ENCODE results near the gene CHST9. TPM values are rescaled to one million over a fixed set of nuclear protein-coding genes. Genes with fewer than 3 reads are reported as not detected.

CHST9 gene
- total RNA-seq, 6 experiments from 2014 or later, result not detected

DNA sequence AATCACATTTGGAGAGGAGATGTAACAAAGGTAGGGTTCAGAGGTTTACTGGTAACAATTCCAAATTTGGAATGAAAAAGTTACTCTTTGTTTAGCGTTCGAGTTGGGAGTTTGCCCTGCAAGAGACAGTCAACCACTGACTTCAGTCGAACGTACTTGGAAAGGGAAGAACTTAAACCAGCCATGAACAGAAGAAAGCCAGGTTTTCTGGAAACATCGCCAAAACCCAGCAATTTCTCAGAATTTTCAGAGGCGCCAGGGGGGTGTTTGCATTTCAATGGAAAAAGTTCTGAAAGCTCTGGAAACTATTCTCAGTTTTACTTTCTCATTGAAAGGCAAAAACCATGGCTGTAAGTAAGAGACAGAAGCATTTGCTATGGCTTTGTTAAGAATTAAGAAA lies 291.1 kb downstream of the CHST9 start:
- no peaks in the 10 kb centered on the region for H3K36me3 Mint-ChIP-seq (ENCODE audit: low read depth)
- H3K27ac Mint-ChIP-seq, result no peak overlapping the region
- no peaks in the 10 kb centered on the region for H3K27me3 Mint-ChIP-seq (ENCODE audit: insufficient read depth)
- H3K9me3 Mint-ChIP-seq, result peaks cover 15% of the 10 kb centered on the region
- no peaks in the 10 kb centered on the region for H3K4me1 Mint-ChIP-seq (ENCODE audit: low read depth)
- TF ChIP-seq, protein P1, sequence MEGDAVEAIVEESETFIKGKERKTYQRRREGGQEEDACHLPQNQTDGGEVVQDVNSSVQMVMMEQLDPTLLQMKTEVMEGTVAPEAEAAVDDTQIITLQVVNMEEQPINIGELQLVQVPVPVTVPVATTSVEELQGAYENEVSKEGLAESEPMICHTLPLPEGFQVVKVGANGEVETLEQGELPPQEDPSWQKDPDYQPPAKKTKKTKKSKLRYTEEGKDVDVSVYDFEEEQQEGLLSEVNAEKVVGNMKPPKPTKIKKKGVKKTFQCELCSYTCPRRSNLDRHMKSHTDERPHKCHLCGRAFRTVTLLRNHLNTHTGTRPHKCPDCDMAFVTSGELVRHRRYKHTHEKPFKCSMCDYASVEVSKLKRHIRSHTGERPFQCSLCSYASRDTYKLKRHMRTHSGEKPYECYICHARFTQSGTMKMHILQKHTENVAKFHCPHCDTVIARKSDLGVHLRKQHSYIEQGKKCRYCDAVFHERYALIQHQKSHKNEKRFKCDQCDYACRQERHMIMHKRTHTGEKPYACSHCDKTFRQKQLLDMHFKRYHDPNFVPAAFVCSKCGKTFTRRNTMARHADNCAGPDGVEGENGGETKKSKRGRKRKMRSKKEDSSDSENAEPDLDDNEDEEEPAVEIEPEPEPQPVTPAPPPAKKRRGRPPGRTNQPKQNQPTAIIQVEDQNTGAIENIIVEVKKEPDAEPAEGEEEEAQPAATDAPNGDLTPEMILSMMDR (IDR thresholded peaks at IDR 0.05), result no peak
- no peak overlapping the region for H3K4me3 Mint-ChIP-seq
- no peak for DNase-seq

DNA sequence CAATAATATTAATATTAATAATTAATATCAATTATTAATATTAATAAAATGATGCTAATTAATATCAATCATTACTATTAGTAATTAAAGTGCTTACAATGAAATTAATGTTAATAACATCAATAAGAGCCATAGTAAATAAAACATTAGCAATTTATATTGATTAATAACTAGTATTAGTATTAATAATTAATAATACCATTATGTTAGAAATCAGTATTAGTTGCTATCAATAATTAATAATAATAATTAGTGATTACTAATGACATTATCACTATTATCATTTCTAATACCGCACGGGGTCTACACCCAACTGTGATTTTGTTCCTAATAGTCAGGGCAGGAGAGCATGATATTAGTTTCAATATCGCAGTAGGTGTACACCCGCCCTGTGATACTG lies 296.8 kb downstream of the CHST9 start:
- no peak for DNase-seq
- H3K4me1 Mint-ChIP-seq (ENCODE audit: low read depth), result no peaks in the 10 kb centered on the region
- TF ChIP-seq, protein P1 (IDR thresholded peaks at IDR 0.05), result no peak
- no peak overlapping the region for H3K4me3 Mint-ChIP-seq
- no peaks in the 10 kb centered on the region for H3K36me3 Mint-ChIP-seq (ENCODE audit: low read depth)
- no peak overlapping the region for H3K27ac Mint-ChIP-seq
- H3K9me3 Mint-ChIP-seq, result peaks cover 12% of the 10 kb centered on the region; the same call in 1 of the 2 replicates
- no peaks in the 10 kb centered on the region for H3K27me3 Mint-ChIP-seq (ENCODE audit: insufficient read depth)

DNA sequence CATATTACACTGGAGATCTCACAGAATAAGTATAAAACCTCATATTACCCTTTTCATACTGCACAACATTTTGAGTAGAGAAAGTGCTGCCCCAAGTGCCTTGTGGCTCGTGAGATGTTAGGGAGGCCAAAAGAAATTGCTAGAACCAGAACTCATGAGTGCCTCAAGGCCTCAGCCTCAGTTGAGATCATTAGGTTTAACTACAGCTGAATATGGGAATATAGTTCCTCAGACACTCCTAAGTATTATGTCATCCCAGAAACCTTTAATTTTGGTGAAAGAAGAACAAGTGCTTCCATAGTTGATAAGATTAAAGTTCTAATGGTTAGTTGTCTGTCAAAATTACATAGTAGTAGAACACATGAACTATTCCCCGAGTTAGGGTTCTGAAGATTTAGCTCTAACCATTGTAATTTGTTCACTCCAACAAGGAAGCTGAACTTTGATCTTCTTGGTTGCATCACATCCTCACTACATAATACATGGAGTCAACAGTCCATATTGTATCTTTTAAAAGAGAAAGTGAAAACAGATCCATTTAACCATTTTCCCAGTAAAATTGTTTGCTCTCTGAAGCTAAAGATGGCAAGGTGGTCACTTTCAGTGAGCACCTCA lies 310.0 kb downstream of the CHST9 start:
- no peak overlapping the region for H3K27ac Mint-ChIP-seq
- no peaks in the 10 kb centered on the region for H3K4me1 Mint-ChIP-seq (ENCODE audit: low read depth)
- H3K4me3 Mint-ChIP-seq, result no peak overlapping the region

DNA sequence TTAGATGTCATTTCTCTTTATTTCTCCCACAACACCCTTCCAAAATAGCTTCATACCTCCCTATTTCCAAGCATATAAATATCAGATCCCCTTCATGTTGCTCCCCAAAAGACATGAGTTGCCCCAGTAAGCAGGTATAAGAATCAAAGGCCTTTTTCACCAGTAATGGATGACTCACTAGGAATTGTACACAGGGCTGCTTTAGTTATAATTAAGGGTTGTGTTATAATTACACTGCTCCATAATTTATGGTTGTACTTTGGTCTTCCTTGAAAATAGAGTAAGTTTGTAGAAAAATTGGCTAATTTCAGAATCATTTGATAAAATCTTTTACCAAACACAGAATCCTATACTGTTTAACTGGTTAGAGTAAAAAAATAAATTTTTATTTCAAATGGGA lies 310.8 kb downstream of the CHST9 start:
- no peak overlapping the region for H3K4me3 Mint-ChIP-seq
- peaks cover 3% of the 10 kb centered on the region for H3K27me3 Mint-ChIP-seq (ENCODE audit: insufficient read depth)
- DNase-seq, result no peak

More for the DNA sequence above, 310.0 kb downstream of the CHST9 start:
- peaks cover 49% of the 10 kb centered on the region for H3K9me3 Mint-ChIP-seq
- no peak for DNase-seq
- H3K36me3 Mint-ChIP-seq (ENCODE audit: low read depth), result no peaks in the 10 kb centered on the region
- peaks cover 3% of the 10 kb centered on the region for H3K27me3 Mint-ChIP-seq (ENCODE audit: insufficient read depth)
- TF ChIP-seq, protein P1 (IDR thresholded peaks at IDR 0.05), result no peak

DNA sequence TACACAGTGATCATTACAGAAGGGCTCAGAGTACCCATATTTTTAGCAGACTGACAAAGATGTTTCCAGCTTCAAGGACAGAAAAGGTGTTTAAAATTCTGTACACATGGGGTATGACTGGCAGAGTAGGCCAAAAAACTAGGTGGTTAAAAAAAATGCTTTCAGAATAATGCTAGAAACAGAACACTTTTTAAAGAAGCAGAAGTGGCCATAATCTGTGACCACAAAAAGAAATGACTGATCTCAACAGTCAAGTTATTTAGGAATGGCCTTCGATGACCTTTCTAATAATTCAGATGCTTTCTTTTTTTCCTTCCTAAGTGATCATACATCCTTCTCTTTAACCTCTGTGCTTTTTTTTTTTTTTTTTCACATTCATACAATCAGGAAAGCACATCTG lies 315.5 kb downstream of the CHST9 start:
- Mint-ChIP-seq H3K36me3 (ENCODE audit: low read depth) (no peaks in the 10 kb centered on the region), H3K27me3 (ENCODE audit: insufficient read depth) (peaks cover 3% of the 10 kb centered on the region), H3K4me1 (ENCODE audit: low read depth) (no peaks in the 10 kb centered on the region), H3K9me3 (peaks cover 50% of the 10 kb centered on the region), H3K4me3 (no peak overlapping the region), H3K27ac (no peak overlapping the region)
- TF ChIP-seq, protein P1 (IDR thresholded peaks at IDR 0.05), result no peak
- no peak for DNase-seq

More for the DNA sequence above, 310.8 kb downstream of the CHST9 start:
- peaks cover 44% of the 10 kb centered on the region for H3K9me3 Mint-ChIP-seq
- no peaks in the 10 kb centered on the region for H3K4me1 Mint-ChIP-seq (ENCODE audit: low read depth)
- no peak overlapping the region for H3K27ac Mint-ChIP-seq
- H3K36me3 Mint-ChIP-seq (ENCODE audit: low read depth), result no peaks in the 10 kb centered on the region
- TF ChIP-seq, protein P1 (IDR thresholded peaks at IDR 0.05), result no peak

Measured in HFFc6 (cell line).